Stimulated activated CD4-positive, alpha-beta T cell treated with anti-CD3 and anti-CD28 coated beads, Interleukin-4, amount 100 ng/mL, for 1 hour (primary cell): ENCODE results near the gene SIN3A.
"Not testable (repeated sequence)": the region's sequence is repeated elsewhere in the genome, so short reads cannot be mapped to it uniquely, and the experiment has no call there.

Experiments
- DNase-seq: peaks from one replicate; pipeline ENCODE4 v3.0.0-alpha.2; 2020

SIN3A gene

GRCh38 chr15:75353604-75354003 is 97.9 kb downstream of the SIN3A start:
- no peak for DNase-seq

DNA sequence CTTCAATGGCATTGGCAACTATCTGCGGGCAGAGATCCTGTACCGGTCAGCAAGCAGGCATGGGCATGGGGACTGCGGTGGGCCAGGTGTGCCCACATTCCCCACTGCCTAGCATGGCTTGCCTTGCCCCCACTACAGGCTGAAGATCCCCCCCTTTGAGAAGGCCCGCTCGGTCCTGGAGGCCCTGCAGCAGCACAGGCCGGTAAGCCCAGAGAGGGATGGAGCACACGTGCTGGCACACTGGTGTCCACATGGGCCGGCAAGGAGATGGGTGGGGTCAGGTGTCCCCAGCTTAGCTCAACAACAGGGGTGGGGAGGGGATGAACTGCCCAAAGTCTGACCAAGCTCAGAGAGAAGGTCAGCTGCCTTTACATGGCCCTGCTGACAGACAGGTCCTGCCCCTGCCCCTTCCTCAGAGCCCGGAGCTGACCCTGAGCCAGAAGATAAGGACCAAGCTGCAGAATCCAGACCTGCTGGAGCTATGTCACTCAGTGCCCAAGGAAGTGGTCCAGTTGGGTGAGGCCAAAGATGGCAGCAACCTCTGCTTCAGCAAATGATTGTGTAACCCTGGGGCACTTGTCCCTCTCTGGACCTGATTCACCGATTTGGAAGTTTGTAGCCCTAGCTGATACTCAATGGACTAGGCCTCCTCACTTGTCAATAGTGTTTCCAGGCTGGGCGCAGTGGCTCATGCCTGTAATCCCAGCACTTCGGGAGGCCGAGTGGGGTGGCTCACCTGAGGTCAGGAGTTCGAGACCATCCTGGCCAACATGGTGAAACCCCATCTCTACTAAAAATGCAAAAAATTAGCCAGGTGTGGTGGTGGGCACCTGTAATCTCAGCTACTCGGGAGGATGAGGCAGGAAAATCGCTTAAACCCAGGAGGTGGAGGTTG is 99.1 kb downstream of the SIN3A start:
- DNase-seq, result no peak

DNA sequence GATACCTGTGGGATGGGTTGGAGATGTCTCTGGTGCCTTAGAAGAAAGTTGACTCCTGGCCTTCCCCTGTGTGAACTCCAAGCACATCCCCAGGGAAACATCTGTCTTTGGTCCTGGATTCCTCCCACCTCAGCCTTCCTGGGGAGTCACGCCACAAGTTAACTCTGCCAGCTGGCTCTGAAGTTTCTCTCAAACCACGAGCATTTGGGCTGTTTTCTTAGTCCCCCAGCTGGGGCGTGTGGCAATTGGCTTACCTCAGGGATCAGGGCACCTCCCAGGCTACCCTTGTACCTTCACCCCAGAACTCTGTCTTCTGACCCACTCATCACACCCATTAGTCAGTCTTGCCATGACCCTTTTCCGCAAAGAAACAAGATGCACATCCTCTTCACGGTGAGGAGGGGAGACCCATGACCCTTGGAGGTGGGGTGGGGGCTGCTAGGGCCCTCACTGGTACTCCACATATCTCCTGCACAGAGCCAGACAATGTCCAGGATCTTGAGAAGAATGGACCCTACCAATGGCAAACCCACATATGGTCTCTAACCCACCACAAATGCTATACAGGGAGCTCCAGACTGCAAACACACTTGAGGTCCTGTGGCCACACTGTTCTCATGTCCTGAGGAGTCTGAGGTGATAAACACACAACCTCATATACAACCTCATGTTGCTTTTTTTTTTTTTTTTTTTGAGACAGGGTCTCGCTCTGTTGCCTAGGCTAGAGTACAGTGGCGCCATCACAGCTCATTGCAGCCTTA is 100.7 kb downstream of the SIN3A start:
- no peak for DNase-seq

DNA sequence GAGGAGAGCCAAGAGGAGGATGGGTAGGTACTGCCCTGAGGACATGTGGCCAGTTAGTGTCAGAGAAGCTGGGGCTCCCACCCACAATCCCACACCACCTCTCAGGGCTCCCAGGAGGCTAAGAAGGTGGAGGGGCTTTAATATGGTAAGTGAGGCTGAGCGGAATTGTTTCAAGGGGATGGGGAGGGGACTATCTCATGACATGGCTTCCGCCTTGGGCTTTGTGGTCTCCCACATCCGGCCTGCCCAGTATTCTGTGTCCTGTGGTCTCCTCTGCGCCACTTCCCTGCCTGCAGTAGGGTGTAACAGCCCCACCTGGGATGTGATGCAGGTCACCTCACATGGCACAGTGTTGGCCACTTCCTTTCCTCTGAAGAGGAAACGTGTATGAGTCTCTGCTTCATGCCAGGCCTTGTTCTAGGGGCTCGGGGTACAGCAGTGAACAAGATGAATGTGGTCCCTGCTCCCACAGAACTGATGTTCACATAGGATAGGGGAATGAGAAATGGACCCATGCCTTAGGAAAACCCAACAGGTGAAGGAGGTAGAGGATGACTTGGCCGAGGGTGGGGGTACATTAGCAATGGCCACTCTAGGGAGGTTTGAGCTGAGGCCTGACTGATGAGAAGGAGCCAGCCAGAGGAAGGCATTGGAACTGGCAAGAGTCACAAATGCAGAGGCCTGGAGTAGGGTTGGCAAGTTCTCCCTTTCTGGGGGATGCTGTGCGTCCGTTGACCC is 101.5 kb downstream of the SIN3A start:
- DNase-seq, result no peak

- not testable (repeated sequence) for DNase-seq
These were observed 102.2 kb downstream of the SIN3A start for GRCh38 chr15:75349351-75349669.

GRCh38 chr15:75348562-75349350 is 102.7 kb downstream of the SIN3A start:
- DNase-seq, result no peak

- no peak for DNase-seq
These were observed 103.4 kb downstream of the SIN3A start for GRCh38 chr15:75348034-75348561.

DNA sequence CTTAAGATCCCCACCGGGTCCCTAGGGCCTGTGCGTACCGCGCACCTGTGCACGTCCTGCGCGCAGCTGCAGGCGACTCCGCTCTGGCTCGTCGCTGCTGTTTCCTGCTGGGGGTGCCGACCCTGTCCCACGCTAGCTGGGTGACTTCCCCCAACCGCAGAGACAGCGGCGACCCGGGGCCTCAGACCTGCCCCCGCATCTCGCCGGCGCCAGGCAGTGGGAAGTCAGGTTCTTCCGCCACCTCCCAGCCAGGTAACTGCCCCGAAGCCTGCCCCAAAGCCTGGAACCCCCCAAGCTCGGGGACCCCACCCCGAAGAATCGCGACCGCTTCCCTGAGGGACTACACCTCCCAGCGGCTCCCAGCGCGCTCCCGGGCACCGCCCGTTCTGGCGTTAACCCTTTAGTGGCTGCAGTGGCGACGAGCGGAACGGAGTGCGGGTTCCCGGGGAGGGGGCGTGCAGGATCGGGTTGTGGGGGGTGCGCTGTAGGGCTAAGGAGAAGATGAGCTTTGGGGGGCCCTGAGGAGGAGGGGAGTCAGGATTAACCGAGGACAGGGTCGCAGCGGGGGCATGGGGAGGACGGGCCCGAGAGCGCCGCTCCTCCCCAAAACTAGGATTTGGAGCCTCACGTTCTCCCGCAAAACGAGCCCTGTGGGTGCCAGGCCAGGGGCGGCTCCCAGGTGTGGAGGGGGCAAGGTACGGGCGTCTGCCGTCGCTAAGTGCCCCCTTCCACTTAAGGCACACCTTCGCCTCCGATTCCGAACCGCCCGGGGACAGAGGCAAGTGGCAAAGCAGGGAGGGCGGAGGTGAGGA is 104.1 kb downstream of the SIN3A start:
- DNase-seq, result peak; percentile 56

- DNase-seq, result no peak
These were observed 104.7 kb downstream of the SIN3A start, which contains the start of gene NEIL1 for GRCh38 chr15:75346796-75347221. Gene NEIL1, plus strand, starts transcription at chr15:75347039. Its CDS starts 1,867 bp downstream, at chr15:75348906.

- not testable (repeated sequence) for DNase-seq
These were observed 107.5 kb downstream of the SIN3A start for GRCh38 chr15:75343953-75344352.

DNA sequence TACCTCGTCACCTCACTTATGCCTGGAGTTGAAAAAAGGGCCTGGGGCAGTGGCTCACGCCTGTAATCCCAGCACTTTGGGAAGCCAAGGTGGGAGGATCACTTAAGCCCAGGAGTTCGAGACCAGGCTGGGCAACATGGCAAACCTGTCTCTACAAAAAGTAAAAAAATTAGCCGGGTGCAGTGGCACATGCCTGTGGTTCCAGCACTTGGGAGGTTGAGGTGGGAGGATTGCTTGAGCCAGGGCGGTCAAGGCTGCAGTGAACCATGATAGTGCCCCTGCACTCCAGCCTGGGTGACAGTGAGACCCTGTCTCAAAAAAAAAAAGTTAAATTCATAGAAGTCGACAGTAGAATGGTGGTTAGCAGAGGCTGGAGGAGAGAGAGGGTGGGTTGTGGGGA is 109.3 kb downstream of the SIN3A start:
- DNase-seq, result no peak

GRCh38 chr15:75339531-75340240 is 111.8 kb downstream of the SIN3A start:
- no peak for DNase-seq

DNA sequence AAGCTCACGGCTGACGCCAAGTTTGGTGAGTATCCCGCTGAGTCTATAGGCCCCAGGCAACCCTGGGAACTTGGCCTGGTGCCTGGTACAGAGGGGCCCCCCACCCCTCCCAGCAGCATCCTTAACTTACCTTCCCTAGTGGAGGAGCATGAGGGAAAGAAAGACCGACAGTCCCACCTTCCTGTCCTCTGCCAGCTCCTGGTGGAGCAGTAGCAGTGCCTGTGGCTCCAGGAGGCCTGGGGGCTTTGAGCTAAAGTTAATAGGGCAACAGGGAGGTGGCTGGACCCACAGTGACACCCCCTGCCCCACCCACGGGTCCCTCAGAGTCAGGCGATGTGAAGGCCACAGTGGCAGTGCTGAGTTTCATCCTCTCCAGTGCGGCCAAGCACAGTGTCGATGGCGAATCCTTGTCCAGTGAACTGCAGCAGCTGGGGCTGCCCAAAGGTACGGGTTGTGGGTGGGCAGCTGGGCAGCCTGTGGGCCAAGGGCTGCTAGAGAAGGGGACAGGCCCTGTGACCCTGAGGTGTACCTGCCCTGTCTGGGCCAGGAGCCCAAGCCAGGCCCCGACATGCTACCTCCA is 112.7 kb downstream of the SIN3A start:
- no peak for DNase-seq

- DNase-seq, result peak; percentile 83
These were observed 115.7 kb downstream of the SIN3A start, which contains the start of gene COMMD4 for GRCh38 chr15:75335705-75336355. Gene COMMD4, plus strand, starts transcription at chr15:75336063. Its CDS starts 27 bp downstream, at chr15:75336090.

DNA sequence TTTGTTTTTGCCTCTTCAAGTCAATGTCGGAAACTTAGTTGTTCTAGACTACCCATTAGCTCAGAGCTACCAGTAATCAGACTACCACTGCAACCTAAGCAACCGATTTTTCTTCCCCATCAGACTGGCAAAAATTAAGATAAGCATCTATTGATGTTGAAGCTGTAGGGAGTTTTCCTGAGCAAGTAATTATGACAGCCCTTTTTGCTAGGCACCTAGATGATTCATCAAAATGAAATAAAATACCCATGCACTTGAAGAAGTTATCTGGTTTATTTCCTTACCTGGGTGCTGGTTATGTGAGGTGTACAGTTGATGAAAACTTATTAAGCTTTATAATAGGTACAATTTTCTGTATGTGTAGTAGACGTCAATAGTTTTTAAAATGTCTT is 116.2 kb downstream of the SIN3A start:
- DNase-seq, result no peak

DNA sequence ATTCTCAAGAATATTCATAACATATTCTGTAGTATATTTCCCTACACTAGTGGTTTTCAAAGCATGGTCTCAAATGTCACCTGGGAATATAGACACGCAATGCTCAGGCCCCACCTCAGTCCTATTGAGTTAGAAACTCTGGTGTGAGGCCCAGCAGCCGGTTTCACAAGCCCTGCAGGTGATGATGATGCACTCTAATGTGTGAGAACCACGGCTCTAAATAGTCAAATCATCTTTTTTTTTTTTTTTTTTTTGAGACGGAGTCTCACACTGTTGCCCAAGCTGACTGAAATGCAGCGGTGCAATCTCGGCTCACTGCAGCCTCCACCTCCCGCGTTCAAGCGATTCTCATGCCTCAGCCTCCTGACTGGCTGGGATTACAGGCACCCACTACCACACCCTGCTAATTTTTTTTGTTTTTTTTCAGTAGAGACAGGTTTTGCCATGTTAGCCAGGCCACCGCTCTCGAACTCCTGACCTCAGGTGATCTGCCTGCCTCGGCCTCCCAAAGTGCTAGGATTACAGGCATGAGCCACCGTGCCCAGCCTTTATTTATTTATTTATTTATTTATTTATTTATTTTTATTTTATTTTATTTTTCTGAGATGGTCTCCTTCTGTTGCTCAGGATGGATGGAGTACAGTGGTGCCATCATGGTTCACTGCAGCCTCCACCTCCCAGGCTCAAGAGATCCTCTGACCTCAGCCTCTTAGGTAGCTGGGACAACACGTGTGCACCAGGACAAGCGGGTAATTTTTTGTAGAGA is 117.7 kb downstream of the SIN3A start:
- not testable (repeated sequence) for DNase-seq

DNA sequence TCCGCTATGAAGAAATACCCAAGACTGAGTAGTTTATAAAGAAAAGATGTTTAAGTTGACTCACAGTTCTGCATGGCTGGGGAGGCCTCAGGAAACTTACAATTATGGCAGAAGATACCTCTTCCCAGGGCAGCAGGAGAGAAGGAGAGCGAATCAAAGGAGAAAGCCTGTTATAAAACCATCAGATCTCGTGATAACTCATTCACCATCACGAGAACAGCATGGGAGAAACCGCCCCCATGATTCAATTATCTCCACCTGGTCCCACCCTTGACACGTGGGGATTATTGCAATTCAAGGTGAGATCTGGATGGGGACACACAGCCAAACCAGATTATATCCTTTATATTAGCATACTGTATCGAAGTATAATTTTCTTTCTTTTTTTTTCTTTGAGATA is 119.4 kb downstream of the SIN3A start:
- not testable (repeated sequence) for DNase-seq

GRCh38 chr15:75329571-75329970 is 121.9 kb downstream of the SIN3A start:
- no peak for DNase-seq
